T-helper 2 cell treated with Interferon-gamma antibody and Interleukin-4, amounts not matched to agents 100 ng/mL and 5 ng/mL, for 36 hours (primary cell): ENCODE results near the gene SYNE1. TPM values are rescaled to one million over a fixed set of nuclear protein-coding genes. Genes with fewer than 3 reads are reported as not detected.

ENCODE experiments used
- intact Hi-C: fragments of 100-400 bp; cut with micrococcal nuclease; formaldehyde crosslinking; loops from one replicate; pipeline ENCODE4 v1.15.1; 2023
- total RNA-seq: library from RNA; stranded (reverse); gene quantifications from 2 replicates; pipeline ENCODE4 v1.2.3, GENCODE V29; 2022

SYNE1 gene
- total RNA-seq, 1 donor from 2014 or later = 55.0 TPM

DNA sequence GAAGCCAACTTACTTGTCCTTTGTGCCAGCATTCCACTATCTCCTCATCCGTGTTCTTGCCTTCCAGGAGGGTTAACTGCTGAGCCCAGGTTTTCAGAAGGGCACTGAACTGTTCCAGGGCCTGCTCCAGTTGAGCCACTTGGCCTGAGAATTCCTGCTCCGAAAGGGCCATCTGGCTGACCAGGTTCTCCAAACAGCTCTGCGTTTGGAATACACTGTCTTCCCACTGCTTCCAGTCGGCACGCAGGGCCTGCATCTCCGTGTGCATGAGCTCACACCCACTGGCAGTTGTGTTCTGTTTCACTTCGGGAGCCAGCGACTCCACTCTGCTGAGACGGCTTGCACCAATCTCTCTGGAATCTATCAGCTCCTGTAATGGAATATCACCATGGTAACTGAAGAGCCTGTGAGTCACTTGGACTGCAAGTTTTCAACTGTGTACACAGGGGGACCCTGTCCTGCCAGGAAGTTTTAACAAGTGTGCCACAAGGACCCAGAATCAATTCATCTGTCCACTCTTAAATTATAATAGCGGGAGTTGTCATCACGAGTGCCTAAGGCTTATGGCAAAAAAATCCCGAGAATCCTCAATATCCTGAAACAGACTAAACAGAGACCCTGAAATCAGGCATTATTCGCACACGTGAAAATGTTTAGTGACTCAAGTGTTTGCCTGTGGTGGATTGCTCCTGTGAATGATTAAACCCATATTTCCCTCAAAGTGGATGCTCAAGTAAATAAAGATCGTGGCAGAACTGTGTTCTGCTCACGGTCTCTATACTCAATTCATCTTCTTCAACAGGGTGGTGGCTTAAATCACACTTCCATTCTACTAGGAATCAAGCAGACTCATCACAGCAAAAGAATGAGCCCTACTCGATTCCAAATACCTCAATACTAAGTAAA lies 255.9 kb downstream of the SYNE1 start:
- intact Hi-C loops = no loop called here

DNA sequence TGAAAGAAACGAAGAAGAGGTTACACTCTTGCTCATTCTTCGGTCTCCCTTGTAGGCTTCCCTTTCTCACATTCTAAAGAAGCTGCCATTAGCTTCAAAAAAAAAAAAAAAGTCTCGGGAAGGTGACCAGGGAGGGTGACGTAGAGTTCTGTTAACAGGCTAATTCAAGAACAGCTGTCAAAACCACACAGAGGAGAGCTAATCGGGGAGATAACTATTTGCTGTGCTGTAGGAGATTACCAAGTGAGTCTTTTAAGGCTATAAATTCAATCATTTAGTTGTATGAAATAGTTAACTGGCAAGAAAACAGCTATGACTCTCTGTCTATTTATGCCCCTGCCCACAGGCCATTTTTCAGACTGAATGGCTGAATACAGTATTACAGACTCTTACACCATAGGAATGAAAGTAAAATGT lies 256.8 kb downstream of the SYNE1 start:
- intact Hi-C loops = no loop called here

DNA sequence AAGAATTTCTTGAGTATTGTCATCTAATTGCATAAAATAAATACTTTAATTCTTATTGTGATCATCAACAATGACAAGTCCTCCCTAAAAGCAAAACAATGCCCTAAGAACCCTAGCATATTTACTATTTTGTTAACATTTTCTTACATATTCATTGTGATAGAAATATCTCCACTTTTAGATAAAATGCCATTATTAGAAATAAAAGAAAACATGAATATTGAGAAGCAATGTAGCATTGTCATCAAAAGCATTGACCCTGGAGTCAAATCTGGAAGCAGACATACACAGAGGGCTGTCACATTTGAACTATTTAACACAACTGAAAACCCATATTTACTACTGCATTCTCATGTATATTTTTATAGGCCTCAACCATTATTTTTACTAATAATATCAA lies 257.7 kb downstream of the SYNE1 start:
- intact Hi-C loops = no loop called here

DNA sequence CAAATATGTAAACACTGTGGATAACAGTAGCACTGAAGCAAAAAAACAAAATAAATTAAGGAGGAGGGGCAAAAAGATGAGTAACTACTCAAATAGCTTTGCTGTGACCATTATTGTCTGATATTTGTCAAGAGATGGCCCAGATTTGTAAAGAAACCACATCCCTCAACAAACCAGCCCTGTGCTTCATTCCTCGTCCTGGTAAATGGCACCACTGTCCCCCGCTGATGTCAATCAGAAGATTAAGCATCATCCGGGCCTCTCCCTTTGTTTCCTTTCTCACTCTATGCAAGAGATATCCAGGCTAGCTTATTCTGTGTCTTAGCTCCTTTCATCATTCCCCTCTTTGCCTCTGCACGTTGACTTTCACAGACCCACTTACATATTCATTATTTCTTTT lies 259.0 kb downstream of the SYNE1 start:
- intact Hi-C loops = no loop called here

DNA sequence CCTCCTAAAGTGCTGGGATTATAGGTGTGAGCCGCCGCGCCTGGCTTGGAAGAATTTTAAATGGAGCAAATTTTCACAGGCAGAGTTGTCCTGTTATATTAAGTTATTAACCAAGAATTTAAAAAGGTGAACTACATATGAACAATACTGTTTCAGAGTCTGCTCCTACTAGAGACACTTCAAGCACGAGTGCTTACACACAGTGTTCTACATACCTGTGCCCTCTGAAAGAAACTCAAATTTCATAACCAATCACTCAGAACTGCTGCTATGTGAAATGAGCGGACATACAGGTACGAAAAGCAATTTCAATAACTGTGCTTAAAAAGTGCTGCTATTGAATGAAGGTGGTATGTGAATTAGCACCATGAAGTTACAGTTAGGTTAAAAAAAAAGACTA lies 262.0 kb downstream of the SYNE1 start:
- intact Hi-C loops = no loop called here

DNA sequence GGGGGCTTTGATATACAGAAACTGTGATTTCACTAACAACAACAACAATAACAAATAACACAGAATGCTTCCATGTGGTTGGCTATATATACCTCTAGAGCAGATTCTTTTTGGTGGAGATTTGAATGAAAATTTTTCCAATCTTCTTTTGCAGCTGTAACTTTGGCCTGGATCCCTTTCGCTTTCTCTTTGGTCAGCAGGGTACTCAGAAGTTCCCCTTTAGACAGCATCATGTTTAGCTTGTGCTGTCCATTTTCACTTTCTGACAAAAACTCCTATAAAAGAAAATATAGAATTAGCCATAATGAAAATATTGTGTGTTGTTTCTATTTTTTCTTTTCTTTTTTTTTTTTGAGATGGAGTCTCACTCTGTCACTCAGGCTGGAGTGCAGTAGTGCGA lies 264.2 kb downstream of the SYNE1 start:
- intact Hi-C loops = no loop called here

DNA sequence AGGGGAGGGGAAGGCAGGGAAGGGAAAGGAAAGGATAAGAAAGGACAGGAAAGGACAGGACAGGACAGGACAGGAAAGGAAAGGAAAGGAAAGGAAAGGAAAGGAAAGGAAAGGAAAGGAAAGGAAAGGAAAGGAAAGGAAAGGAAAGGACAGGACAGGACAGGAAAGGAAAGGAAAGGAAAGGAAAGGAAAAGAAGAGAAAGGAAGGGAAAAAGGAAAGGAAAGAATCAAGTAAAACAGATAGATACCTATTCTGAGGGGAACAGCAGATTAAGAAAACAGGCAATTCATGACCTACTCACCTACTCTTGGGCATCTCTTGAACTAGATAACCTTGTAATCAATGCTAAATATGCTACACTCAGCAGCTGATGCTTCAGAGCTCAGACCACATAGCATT lies 265.4 kb downstream of the SYNE1 start:
- intact Hi-C loops = no loop called here

DNA sequence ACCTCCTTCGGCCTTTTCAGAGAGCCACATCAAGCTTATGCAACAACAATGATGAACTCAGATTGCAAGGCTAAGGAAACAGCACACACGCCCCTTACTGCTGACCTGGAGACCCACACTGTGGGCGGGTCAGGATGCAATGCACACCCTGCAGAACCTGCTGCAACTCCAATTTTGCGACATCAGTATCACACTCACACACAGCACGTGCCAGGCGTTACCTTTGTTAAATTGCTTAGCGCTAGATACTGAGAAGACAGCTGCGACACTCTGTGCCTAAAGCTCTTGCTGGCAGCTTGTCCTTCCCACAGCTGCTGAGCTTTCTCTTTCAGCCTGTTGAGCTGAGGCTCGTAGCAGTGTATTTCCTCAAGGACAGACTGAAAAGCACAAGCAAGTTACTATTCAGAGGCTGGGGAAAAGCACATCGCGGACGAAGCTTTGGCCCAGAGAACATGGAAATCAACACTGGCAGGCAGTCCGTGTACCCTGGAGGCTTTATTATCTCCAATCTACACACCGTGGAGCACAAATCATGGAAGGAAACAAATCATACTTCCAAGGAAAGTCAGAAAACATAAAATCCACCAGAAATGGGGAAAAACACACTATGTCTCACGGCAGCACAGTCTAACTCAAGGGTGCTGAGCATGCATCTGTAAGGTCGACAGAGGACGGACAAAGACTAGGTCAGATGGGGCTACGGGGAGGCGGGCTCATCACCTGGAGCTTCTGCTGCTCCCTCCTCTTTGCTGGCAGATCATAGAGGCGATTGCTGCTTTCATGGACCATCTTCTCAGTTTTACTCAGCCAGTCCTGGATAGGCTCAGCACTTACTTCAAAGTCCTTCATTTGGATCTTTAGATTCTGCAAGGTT lies 268.2 kb downstream of the SYNE1 start:
- intact Hi-C loops = no loop called here

DNA sequence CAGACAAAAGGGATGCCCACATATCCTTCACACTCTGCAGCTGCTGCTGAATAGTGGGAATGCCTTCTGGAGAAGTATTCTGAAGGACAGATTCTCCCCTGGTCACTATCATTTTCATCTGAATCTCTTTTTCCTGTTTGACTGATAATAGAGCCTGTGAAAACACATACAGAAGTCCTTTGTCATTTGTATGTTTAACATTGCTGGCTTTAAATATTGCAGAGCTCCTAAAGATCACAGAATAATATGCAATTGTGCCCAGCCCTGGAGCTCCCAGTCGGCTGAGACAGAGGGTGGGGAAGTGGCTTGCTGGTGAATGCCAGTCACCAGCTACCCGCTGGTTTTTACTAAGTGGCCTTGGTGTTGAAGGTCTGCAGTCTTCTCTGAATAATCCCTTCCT lies 272.3 kb downstream of the SYNE1 start:
- intact Hi-C loops = no loop called here

DNA sequence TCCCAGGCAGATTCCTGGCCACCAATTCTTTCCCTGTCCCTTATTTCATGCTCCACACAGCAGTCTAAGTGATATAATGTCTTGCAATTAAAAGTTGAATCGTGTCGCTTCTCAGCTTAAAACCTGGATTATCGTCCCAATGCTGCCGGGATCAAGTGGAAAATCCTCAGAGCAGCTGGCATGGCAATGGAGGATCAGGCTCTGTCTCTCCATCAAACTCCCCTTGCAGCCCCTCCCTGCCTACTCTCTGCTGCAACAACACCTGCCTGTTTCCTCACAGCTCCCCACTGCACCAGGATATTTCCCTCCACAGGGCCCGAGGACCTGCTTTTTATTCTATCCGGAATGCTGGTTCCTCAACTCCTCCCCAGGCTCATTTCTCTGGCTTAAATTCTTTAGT lies 277.1 kb downstream of the SYNE1 start:
- intact Hi-C loops = no loop called here

DNA sequence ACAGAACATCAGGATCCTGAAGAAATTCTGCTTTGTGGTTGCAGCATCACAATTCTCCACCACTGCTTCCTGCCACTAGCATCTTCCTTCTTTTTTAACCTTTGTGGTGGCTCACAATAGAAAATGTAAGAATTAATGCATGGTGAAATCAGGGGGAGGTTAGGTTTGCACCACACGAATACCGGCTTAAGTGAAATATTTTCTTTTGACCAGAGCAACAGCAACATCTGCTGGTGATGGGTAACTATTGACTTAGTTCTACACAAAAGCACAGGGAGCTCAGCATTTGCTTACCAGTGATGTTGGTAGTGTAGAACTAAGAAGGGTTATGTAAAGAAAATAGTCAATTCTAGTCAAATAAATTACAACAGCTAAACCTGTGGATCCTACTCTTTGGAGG lies 280.5 kb downstream of the SYNE1 start:
- intact Hi-C loops = no loop called here

DNA sequence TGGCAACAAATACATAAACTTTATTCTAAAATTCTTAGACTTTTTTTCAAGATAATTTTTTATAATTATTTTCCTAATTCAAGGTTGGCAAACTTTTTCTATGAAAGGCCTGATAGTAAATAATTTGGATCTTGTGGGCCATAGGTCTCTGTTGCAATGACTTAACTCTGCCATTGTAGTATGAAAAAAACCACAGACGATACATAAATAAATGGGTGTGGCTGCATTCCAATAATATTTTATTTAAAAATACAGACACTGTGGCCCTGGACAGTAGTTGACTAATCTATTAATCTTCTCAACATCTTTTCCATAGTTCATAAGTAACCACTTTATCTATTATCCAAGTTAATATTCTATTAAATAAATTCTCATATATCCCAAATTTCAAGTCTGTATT lies 281.1 kb downstream of the SYNE1 start:
- intact Hi-C loops = no loop called here

DNA sequence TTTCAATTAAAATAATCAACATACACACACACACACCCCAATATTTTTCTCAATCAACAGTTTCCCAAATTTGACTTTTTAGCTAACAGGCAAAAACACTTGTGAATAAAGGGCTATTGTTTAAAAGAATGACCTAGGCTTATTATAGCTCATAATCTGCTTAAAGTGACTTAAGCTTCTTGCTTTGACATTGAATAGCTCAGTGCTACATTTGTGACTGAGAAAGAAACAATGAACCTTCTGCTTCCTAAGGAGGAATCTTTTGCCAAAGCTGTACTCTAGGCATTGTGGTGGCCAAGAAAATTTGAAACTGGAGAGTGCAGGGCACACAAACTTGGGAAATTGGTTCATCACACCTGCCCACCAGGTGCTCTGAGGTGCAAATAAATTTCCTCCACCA lies 282.0 kb downstream of the SYNE1 start:
- intact Hi-C loops = no loop called here

DNA sequence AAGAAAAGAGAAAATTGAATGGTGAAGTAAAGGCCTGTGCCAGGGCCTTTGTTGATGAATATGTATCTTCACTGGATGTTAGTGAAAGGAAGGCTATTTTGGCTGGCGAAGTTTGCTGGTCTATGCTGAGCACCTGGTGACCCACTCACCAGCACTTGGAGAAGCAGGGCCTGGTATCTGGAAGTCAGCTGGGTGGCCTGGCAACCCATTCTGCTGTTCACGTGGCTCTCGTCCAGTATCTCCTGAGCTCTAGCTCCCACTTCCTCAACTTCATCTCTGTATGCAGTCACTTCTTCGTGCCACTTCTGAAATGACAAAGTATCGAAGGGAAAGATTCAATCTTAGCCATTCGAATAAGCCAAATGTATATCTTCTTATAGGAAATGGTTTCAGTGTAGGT lies 283.7 kb downstream of the SYNE1 start:
- intact Hi-C loops = no loop called here

DNA sequence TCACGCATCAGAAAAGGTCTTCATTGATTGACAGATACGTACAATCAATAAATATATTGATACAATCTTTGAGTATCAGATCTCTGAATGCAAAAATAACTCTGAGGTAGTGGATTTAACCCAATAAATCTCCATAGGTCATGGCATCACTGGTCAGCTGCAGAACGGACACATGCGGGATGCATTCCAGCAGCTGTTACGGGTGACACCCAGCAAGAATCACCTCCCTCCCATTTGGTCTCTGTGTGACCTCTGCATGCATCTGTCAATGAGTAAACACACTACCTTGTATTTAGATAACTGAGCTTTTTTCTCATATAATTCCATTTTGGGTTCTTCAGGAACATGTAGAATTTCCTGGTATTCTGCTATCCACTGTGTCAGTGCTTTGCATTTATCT lies 285.4 kb downstream of the SYNE1 start:
- intact Hi-C loops = no loop called here

DNA sequence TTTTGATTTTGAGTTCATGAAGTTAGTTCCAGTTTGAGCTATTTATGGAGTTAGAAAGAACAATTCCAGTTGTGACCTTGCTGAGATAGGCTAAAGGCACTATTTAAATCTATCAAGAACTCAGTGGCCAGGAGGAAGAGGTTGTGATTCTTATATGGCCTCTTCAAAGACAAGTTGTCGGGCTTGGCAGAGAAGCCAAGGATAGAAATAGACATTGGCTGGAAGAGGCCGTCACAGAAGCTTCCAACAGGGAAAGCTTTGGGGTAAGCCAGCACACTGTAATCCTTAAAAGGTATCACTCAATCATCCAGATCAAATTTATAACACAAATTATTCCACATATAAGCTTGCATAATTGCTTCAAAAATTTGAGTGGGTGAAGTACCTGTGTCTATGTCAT lies 286.1 kb downstream of the SYNE1 start:
- intact Hi-C loops = no loop called here

DNA sequence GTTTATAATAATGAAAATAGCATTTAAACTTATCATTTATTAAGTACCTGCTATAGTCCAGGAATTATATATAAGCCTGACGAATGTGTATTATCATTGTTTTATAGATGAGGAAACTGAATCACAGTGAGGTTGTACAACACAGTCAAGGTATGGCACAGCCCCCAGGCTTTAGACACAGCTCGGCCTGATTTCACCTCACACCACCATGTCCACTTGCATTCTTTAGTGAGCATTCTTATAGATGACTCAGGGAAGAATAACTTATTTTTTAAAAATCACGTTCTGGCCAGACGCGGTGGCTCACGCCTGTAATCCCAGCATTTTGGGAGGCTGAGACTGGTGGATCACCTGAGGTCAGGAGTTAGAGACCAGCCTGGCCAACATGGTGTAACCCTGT lies 289.0 kb downstream of the SYNE1 start:
- intact Hi-C loops = no loop called here

DNA sequence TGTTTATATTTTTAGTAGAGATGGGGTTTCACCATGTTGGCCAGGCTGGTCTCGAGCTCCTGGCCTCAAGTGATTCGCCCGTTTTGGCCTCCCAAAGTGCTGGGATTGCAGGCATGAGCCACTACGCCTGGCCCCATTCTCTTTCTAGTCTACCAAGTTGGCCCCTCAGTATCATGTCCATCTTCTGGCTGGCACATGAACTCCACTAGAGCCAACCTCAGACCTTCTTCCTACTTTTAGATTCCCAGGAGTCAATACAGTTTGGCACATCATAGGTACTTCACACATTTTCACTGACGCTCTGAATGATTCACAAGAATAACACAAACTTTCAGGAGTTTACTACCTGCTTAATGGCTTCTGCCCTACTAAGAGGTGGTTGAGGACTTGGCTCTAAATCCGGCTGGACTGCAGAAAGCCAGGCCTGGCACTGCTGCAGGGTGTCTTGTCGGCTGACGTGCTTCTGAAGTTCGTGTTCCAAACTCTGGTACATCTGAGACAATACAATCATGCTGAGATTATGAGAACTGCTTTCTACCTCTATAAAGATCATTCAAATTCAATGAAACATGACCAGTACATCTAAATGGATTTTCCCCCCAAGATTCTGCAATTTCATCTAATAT lies 293.3 kb downstream of the SYNE1 start:
- intact Hi-C loops = no loop called here

DNA sequence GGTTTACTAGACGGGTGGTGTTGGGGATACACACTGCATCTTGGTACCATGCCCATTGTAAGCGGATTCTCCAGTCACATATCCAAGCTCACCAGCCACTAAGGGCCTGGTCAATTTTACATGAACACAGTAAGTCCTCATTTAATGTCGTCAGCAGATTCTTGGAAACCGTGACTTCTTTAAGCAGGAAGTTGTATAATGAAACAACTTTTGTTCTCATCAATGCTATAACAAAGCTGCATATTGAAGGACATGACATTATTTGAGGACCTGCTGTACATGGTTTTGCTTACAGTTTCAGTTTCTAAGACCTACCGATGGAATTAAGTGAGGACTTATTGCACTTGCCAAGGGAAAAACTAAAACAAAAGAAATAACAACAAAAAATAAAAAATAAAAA lies 295.6 kb downstream of the SYNE1 start:
- intact Hi-C loops = no loop called here

DNA sequence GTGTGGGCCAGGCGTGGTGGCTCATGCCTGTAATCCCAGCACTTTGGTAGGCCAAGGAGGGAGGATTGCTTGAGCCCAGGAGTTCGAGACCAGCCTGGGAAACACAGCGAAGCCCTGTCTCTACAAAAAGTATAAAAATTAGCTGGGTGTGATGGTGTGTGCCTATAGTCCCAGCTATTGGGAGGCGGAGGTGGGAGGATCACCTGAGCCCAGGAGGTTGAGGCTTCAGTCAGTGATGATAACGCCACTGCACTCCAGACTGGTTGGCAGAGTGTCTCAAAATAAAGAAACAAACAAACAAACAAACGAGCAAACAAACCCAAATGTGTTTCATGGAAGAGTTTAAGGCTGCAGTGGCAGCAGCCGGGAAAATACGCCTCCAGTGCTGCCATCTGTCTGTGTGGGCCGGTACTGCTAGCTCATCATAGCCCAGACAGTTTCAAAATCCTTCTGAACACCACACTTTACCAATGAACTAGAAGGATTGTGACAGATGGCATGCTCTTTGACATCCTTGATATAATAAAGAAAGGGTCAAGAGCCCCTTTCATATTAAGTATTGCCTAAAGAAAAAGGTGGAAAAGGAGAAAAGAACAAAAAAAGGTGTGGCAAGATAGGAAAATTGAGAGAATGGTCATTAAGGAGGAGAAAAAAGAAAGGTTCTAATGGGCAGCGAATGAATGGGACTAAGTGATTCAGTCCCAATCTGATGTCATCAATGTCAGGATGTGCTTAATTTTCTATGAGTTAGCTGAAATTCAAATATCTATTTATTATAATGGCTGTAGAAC lies 298.6 kb downstream of the SYNE1 start:
- intact Hi-C loops = loop anchor here (1.0 to 5.0 kb wide), 3 partner anchors 36 to 661 kb away; no protein-coding TSS in a partner anchor

DNA sequence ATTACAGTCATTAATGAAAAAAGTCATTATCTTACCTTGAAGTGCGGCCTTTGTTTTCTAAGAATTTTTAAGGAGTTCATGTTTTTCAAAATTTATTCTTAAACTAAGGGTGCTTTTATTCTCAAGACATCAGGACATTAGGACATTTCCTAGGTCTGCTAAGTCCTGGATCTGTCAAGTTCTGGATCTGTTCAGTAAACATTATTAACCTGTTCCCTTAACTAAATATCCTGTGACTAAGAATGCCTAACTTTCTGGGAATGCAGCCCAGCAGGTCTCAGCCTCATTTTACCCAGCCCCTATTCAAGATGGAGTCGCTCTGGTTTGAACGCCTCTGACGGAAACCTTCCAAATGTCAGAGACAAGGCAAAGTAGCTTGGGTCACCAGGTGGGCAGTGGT lies 302.6 kb downstream of the SYNE1 start:
- intact Hi-C loops = no loop called here
